GM06990 (cell line): Measurements from ENCODE around the gene KPNA4.

Experiments
- DNase-seq: peaks from one replicate; pipeline ENCODE4 v3.0.0-alpha.2; 2011; ENCODE audit not compliant: insufficient read length; ENCODE audit errors: extremely low read depth
- H3K27me3 ChIP-seq: replicated peaks from 2 replicates; pipeline ENCODE4 v1.6.0; 2011; ENCODE audit warnings: low read length; ENCODE audit not compliant: control insufficient read depth, insufficient read depth
- H3K36me3 ChIP-seq: 2 replicates; pipeline ENCODE4 v1.5.1; 2011; ENCODE audit warnings: low read length; ENCODE audit not compliant: control insufficient read depth, insufficient read depth
- H3K4me3 ChIP-seq: replicated peaks from 2 replicates; pipeline ENCODE4 v1.5.1; 2011; ENCODE audit warnings: low read depth, mild to moderate bottlenecking, control low read depth, low read length
- TF ChIP-seq, protein P1 (sequence below): IDR thresholded peaks from 2 replicates; pipeline ENCODE4 v1.5.1; 2011; ENCODE audit warnings: low read length, control low read depth, mild to moderate bottlenecking, inconsistent platforms; ENCODE audit not compliant: insufficient read depth, poor library complexity, severe bottlenecking

Gene KPNA4

GRCh38 chr3:160557571-160557970 lies 7.8 kb downstream of the KPNA4 start:
- TF ChIP-seq, protein P1, sequence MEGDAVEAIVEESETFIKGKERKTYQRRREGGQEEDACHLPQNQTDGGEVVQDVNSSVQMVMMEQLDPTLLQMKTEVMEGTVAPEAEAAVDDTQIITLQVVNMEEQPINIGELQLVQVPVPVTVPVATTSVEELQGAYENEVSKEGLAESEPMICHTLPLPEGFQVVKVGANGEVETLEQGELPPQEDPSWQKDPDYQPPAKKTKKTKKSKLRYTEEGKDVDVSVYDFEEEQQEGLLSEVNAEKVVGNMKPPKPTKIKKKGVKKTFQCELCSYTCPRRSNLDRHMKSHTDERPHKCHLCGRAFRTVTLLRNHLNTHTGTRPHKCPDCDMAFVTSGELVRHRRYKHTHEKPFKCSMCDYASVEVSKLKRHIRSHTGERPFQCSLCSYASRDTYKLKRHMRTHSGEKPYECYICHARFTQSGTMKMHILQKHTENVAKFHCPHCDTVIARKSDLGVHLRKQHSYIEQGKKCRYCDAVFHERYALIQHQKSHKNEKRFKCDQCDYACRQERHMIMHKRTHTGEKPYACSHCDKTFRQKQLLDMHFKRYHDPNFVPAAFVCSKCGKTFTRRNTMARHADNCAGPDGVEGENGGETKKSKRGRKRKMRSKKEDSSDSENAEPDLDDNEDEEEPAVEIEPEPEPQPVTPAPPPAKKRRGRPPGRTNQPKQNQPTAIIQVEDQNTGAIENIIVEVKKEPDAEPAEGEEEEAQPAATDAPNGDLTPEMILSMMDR, result no peak
- no peaks in the 10 kb centered on the region for H3K27me3 ChIP-seq
- no peak overlapping the region for H3K4me3 ChIP-seq
- no peak for DNase-seq
- H3K36me3 ChIP-seq, result no peaks in the 10 kb centered on the region; the same call in 1 of the 2 replicates

GRCh38 chr3:160556141-160556540 lies 9.2 kb downstream of the KPNA4 start:
- Histone ChIP-seq H3K36me3 (no peaks in the 10 kb centered on the region; the same call in 1 of the 2 replicates), H3K4me3 (no peak overlapping the region), H3K27me3 (no peaks in the 10 kb centered on the region)
- TF ChIP-seq, protein P1, result no peak
- DNase-seq, result no peak

DNA sequence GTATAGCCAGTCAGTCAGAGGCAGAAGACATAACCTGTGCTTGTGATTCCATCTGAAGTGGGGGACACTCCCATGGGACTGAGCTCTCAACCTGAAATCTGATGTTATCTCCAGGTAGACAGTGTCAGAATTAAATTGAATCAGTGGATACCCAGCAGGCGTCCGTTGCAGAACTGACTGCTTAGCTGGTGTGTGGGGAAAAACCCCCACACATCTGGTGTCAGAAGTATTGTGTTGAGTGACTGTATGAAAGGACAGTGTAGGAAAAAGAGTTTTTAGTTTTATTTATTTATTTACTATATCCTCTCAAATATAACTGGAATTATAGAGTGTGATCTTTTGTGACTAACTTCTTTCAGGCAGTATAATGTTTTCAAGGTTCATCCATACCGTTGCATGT lies 10.4 kb downstream of the KPNA4 start:
- no peaks in the 10 kb centered on the region for H3K27me3 ChIP-seq
- no peak overlapping the region for H3K4me3 ChIP-seq
- DNase-seq, result no peak
- TF ChIP-seq, protein P1, result no peak
- H3K36me3 ChIP-seq, result no peaks in the 10 kb centered on the region; the same call in 1 of the 2 replicates

- H3K27me3 ChIP-seq, result no peaks in the 10 kb centered on the region
- no peak for DNase-seq
- H3K36me3 ChIP-seq, result no peaks in the 10 kb centered on the region
- no peak overlapping the region for H3K4me3 ChIP-seq
- TF ChIP-seq, protein P1, result no peak
These were observed 11.5 kb downstream of the KPNA4 start for GRCh38 chr3:160553827-160554226.

- Histone ChIP-seq H3K27me3 (no peaks in the 10 kb centered on the region), H3K36me3 (no peaks in the 10 kb centered on the region), H3K4me3 (no peak overlapping the region)
- TF ChIP-seq, protein P1, result no peak
- DNase-seq, result no peak
These were observed 18.6 kb downstream of the KPNA4 start for GRCh38 chr3:160546727-160547126.

GRCh38 chr3:160545504-160545871 lies 19.9 kb downstream of the KPNA4 start:
- no peak for DNase-seq
- no peaks in the 10 kb centered on the region for H3K27me3 ChIP-seq
- TF ChIP-seq, protein P1, result no peak
- no peaks in the 10 kb centered on the region for H3K36me3 ChIP-seq
- no peak overlapping the region for H3K4me3 ChIP-seq
